HG03342 (cell line): Measurements from ENCODE around the gene ARV1.
"Not testable (repeated sequence)": the region's sequence is repeated elsewhere in the genome, so short reads cannot be mapped to it uniquely, and the experiment has no call there.

ENCODE experiments used
- ATAC-seq: cut with Tn5 transposase; IDR thresholded peaks from one replicate; pipeline ENCODE4 v1.9.1; 2021; ENCODE audit warnings: mild to moderate bottlenecking, moderate library complexity; ENCODE audit not compliant: unreplicated experiment

The ARV1 gene

DNA sequence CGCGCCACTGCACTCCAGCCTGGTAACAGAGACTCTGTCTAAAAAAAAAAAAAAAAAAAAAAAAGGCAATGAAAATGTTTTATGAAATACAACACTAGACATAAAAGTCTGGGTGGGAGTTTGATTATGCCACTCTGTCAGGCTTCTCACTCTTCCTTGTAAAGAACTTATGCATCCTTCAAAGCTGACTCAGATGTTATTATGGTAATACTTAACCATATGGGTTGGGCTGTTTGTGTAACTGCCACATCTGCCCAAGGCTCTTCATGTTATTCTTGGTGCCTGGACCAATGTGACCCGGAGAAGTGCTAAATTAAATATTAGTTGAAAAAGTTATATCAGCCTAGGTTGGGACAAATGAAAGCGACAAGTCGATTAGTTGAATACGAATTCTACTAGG lies 37.3 kb downstream of the ARV1 start:
- no peak for ATAC-seq

DNA sequence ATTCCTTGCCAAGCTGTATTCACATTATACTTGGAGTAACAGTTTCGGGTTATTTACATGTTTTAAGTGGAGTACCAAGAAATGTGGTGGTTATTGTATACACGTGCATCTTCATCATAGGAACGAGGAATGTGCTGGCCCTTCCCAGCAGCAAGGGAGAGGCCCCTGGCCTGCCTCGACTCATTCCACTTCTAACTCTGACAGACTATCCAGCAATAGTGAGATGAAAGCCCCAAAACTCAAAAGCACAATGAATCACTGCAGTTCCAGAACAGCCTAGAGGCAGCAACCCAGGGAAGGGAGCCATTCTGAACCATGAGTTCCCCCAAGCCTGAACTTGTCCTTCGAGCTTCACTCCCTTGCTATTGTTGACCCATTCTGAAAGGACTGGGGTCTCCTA lies 38.1 kb downstream of the ARV1 start:
- no peak for ATAC-seq

GRCh38 chr1:231019711-231020110 lies 40.8 kb downstream of the ARV1 start:
- no peak for ATAC-seq

GRCh38 chr1:231020139-231020601 lies 41.3 kb downstream of the ARV1 start:
- ATAC-seq, result peak; percentile 73

DNA sequence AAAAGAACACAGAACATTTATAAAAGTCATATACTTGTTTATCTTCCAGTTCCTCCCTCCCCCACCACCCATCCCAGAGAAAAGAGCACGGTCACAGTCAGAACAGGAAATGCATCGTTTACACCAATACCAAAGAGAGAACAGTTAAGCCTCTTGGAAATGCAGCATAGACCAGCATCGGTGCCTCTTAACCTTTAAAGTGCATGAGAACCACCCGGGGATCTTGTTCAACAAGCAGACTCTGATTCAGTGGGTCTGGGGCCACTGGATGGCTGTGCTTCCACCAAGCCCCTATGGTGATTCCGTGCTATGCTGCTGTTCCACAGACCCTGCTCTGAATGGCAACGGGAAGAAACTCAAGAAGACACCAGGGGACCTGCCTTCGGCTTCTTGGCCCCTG lies 41.9 kb downstream of the ARV1 start:
- ATAC-seq, result no peak

DNA sequence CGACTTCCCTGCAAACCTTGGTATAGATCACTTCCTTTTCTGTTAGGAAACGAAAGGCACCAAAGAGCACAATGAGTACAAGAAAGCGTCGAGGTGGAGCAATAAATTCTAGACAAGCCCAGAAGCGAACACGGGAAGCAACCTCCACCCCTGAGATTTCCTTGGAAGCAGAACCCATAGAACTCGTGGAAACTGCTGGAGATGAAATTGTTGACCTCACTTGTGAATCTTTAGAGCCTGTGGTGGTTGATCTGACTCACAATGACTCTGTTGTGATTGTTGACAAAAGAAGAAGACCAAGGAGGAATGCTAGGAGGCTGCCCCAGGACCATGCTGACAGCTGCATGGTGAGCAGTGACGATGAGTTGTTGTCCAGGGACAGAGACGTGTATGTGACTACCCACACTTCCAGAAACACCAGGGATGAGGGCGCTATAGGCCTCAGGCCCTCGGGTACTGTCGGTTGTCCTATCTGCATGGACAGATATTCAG lies 42.7 kb downstream of the ARV1 start:
- no peak for ATAC-seq

GRCh38 chr1:231022543-231022942 lies 43.6 kb downstream of the ARV1 start:
- ATAC-seq, result not testable (repeated sequence)

DNA sequence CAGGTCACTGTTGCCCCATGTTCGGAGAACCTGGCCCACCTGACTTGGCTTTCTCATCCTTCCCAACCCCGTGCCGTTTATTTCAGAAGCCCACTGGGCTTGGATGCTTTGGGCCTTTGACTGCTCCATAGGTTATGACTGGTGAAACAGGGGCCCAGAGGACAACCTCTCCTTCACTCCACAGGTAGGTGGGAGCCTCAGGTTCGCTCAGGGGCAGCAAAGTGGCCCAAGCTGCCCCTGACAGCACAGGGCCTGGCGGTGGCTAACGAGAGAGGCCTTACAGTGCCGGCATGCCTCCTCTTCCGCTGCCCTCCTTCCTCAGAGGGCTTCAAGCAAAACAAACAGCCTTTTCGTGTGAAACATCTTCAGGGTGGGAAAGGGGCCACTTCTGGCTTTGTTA lies 44.3 kb downstream of the ARV1 start:
- ATAC-seq, result no peak

DNA sequence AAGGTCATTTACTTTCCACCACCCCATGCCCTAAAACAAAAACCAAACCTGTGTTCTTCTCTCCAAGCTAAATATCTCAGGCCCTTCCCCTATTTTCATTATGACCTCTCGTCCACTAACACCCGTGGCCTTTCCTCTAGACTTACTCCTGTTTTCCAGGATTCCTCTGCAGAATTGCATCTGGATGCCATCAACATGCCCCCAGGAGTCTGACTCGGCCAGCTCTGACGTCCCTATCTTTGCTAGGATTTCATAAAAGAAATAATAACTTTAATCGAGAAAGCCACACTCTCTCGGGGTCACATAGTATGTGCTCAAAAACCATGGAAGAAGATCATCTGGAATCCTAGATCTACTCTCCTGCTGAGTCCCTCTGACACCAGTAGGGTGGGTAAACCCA lies 47.7 kb downstream of the ARV1 start:
- ATAC-seq, result no peak

DNA sequence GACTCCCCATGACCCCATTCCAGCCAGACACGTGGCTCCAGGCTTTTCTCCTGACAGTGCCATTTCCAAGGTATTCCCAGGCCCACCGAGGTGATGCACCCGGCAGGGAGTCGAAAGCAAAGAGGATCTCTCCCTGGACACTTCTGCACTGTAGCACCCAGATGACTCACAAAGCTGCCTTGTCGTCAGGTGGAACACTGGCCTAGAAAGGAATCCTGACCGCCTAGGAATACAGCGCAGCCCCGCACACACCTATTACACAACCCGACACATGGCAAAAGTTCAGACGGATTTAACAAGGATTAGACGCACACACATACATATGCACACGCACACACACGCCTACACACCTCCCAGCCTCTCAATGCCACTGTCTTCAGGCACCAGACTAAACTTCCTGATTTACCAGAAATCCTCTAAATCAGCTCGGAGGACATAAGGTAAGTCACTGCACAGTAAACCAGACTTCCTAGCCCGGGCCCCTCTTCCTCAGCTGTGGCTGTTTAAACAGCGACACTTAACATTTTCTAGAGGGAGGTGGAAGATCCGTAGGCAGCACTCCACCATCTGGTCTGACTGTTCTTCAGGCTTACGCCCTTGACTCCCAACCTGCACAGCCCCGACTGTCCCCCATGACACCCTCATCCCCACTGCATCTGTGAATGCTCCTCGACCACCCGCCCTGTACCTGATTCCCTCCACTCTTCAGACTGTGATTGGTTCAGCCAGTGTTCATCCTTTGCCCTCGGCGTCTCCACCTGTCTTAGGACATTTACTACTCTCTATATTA lies 48.4 kb downstream of the ARV1 start:
- ATAC-seq, result no peak

- no peak for ATAC-seq
These were observed 49.1 kb downstream of the ARV1 start for GRCh38 chr1:231027971-231028370.

- no peak for ATAC-seq
These were observed 49.8 kb downstream of the ARV1 start for GRCh38 chr1:231028682-231029081.

DNA sequence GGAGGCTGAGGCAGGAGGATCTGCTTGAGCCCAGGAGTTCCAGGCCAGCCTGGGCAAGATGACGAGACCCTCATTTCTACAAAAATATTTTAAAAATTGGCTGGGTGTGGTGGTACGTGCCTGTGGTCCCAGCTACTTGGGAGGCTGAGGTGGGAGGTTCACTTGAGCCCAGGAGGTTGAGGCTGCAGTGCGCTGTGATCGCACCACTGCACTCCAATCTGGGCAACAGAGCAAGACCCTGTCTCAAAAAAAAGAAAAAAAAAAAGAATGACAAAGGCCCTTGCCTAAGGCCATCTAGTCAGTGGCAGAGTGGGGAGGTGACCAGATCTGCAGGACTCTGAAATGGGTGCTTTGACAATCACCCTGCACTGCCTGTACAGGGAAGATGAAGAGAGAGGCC lies 50.4 kb downstream of the ARV1 start:
- ATAC-seq, result not testable (repeated sequence)

- no peak for ATAC-seq
These were observed 50.9 kb downstream of the ARV1 start for GRCh38 chr1:231029841-231030240.

- no peak for ATAC-seq
These were observed 54.1 kb downstream of the ARV1 start for GRCh38 chr1:231032963-231033362.

DNA sequence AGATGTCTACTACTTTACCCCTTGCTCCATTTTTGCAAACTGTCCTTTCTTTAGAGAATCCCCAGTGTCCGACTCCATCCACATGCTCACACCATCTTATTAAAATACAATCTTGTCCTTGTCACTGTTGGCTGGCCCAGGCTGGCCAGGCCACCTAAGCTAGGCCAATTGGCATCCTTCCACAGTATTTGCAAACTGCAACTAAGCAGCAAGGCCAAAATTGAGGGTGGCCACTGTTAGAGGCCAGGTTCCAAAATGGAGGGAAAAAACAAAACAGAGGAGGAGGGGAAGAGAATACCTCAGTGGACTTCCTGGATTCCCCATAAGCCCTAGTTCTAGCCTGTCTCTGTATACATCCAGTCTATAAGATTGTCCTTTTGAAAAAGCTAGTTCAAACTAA lies 56.9 kb downstream of the ARV1 start:
- no peak for ATAC-seq

- ATAC-seq, result no peak
These were observed 57.5 kb downstream of the ARV1 start for GRCh38 chr1:231036416-231036815.

- ATAC-seq, result no peak
These were observed 59.0 kb downstream of the ARV1 start for GRCh38 chr1:231037585-231038517.

GRCh38 chr1:231039161-231040018 lies 60.5 kb downstream of the ARV1 start:
- ATAC-seq, result peak; percentile 30

GRCh38 chr1:231040019-231040799 lies 61.3 kb downstream of the ARV1 start, which contains the start of gene FAM89A:
Gene FAM89A (minus strand): TSS chr1:231040254. CDS start chr1:231040211, 43 bp downstream.
- peak; percentile 58 for ATAC-seq
